ENCODE measurements around the gene PRKN. TPM values are rescaled to one million over a fixed set of nuclear protein-coding genes. Genes with fewer than 3 reads are reported as not detected.

PRKN gene
- total and polyA plus RNA-seq, 2 experiments from 2014 or later = 2.3 to 3.9 TPM

DNA sequence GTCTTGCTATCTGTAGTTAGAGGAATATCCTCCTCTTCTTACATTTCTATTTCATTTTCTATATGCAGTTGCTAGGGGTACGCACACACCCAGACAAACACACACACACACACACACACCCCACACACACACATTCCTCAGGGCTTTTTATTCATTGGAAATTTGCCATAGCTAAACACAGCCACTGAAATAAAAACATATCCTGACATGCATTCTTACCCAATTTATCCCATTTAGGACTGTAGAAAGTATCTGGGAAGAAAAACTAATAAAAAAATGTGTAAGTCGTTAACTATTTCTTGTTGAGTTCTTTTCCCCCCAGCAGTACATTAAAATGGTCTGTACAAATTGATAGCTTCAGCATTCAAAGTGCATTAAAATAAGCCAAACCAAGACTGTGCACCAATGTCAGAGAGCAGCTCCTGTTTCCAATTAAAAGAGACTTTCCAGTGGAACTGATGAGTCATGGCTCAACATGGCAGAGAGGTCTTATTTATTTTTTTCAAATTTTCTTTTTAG, 1095.8 kb downstream of the PRKN start:
- TF ChIP-seq EZH2phosphoT487 (IDR thresholded peaks at IDR 0.05; ENCODE audit: low read depth, severe bottlenecking, unreplicated experiment) (no peak), EZH2 (IDR thresholded peaks at IDR 0.05; ENCODE audit: borderline replicate concordance) (no peak)
- TF ChIP-seq, protein P1, sequence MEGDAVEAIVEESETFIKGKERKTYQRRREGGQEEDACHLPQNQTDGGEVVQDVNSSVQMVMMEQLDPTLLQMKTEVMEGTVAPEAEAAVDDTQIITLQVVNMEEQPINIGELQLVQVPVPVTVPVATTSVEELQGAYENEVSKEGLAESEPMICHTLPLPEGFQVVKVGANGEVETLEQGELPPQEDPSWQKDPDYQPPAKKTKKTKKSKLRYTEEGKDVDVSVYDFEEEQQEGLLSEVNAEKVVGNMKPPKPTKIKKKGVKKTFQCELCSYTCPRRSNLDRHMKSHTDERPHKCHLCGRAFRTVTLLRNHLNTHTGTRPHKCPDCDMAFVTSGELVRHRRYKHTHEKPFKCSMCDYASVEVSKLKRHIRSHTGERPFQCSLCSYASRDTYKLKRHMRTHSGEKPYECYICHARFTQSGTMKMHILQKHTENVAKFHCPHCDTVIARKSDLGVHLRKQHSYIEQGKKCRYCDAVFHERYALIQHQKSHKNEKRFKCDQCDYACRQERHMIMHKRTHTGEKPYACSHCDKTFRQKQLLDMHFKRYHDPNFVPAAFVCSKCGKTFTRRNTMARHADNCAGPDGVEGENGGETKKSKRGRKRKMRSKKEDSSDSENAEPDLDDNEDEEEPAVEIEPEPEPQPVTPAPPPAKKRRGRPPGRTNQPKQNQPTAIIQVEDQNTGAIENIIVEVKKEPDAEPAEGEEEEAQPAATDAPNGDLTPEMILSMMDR (IDR thresholded peaks at IDR 0.05; ENCODE audit: poor library complexity) = no peak
- Histone ChIP-seq H2AFZ (no peak overlapping the region), H3K9me3 (ENCODE audit: low read depth) (no peaks in the 10 kb centered on the region), H4K20me1 (ENCODE audit: insufficient read depth, poor library complexity, severe bottlenecking) (no peaks in the 10 kb centered on the region), H3K4me2 (no peak overlapping the region), H3K27me3 (no peaks in the 10 kb centered on the region), H3K9me2 (replicated peaks; ENCODE audit: insufficient read depth) (no peaks in the 10 kb centered on the region), H3K79me2 (no peaks in the 10 kb centered on the region), H3K27ac (no peak overlapping the region), H3K36me3 (replicated peaks; ENCODE audit: insufficient read depth, low read depth) (no peaks in the 10 kb centered on the region), H3K4me3 (no peak overlapping the region), H3K4me1 (ENCODE audit: insufficient read depth) (no peaks in the 10 kb centered on the region)
- WGBS (ENCODE audit: low lambda C conversion rate, missing lambda C conversion rate) = 65% methylated on average over 2 of the region's 2 CpGs
- no peak for DNase-seq (ENCODE audit: low spot score)

DNA sequence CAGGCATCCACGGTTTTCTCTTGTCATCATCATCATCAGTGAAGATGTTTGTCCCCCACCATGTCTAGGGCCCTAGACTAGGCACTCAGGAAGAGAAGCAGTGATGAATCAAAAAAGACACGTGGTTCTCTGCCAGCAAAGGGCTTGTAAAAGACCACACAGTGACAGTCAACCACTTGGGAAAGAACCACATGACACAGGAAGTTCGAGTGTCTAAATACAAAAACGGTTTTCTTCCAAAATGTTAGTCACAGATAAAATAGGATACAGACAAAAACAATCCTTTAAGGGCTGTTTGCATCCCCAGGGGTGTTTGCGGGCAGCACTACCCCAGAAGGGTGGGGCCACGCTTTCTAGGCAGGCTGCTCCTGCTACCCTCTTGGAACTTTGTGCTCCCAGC, 1096.9 kb downstream of the PRKN start:
- no peak overlapping the region for H2AFZ ChIP-seq
- H3K27ac ChIP-seq = no peak overlapping the region
- no peaks in the 10 kb centered on the region for H3K9me3 ChIP-seq (ENCODE audit: low read depth)
- H3K36me3 ChIP-seq (replicated peaks; ENCODE audit: insufficient read depth, low read depth) = no peaks in the 10 kb centered on the region
- H3K4me3 ChIP-seq = no peak overlapping the region
- no peaks in the 10 kb centered on the region for H3K4me1 ChIP-seq (ENCODE audit: insufficient read depth)
- H3K27me3 ChIP-seq = no peaks in the 10 kb centered on the region
- 68% methylated on average over 6 of the region's 6 CpGs for WGBS (ENCODE audit: low lambda C conversion rate, missing lambda C conversion rate)
- no peak overlapping the region for H3K4me2 ChIP-seq
- no peaks in the 10 kb centered on the region for H4K20me1 ChIP-seq (ENCODE audit: insufficient read depth, poor library complexity, severe bottlenecking)
- no peak for DNase-seq (ENCODE audit: low spot score)
- no peaks in the 10 kb centered on the region for H3K9me2 ChIP-seq (replicated peaks; ENCODE audit: insufficient read depth)
- no peaks in the 10 kb centered on the region for H3K79me2 ChIP-seq
- no peak for TF ChIP-seq EZH2 (IDR thresholded peaks at IDR 0.05; ENCODE audit: borderline replicate concordance)
- TF ChIP-seq, protein P1 (IDR thresholded peaks at IDR 0.05; ENCODE audit: poor library complexity) = no peak

DNA sequence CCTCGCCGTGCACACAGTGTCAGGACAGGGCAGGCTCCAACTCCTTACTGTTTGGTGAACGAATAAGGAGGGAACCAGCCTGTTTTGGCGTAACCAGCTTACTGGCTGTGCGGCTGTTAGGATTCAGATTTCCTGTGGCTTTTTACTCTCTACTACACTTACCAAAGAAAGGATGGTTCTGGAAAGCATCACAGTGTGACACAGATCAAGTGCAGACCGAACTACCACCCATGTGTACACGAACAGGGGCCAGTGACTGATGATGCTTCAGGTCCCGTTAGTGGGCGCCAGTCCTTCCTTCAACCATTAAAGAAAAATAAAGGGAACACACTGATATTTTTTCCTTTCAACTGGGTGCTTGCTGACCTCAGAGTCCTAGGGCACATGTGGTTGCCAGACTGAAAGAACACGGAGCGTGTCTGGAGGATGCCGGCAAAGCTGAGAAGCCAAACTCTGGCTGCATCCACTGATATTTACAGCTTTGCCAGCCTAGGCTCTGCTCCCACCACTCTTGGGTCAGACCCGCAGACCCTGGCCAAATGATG, 1101.4 kb downstream of the PRKN start:
- Histone ChIP-seq H3K27me3 (no peaks in the 10 kb centered on the region), H3K4me1 (ENCODE audit: insufficient read depth) (no peaks in the 10 kb centered on the region), H3K9me2 (replicated peaks; ENCODE audit: insufficient read depth) (no peaks in the 10 kb centered on the region), H3K27ac (no peak overlapping the region), H3K4me2 (no peak overlapping the region), H3K9me3 (ENCODE audit: low read depth) (no peaks in the 10 kb centered on the region), H4K20me1 (ENCODE audit: insufficient read depth, poor library complexity, severe bottlenecking) (no peaks in the 10 kb centered on the region), H2AFZ (no peak overlapping the region), H3K4me3 (no peak overlapping the region), H3K36me3 (replicated peaks; ENCODE audit: insufficient read depth, low read depth) (no peaks in the 10 kb centered on the region), H3K79me2 (no peaks in the 10 kb centered on the region)
- 93% methylated on average over 13 of the region's 13 CpGs for WGBS (ENCODE audit: low lambda C conversion rate, missing lambda C conversion rate)
- TF ChIP-seq EZH2phosphoT487 (IDR thresholded peaks at IDR 0.05; ENCODE audit: low read depth, severe bottlenecking, unreplicated experiment) (no peak), EZH2 (IDR thresholded peaks at IDR 0.05; ENCODE audit: borderline replicate concordance) (no peak)
- TF ChIP-seq, protein P1 (IDR thresholded peaks at IDR 0.05; ENCODE audit: poor library complexity) = no peak
- no peak for DNase-seq (ENCODE audit: low spot score)
